MCF 10A (cell line): Measurements from ENCODE around the gene TMEM238L. TPM values are rescaled to one million over a fixed set of nuclear protein-coding genes. Genes with fewer than 3 reads are reported as not detected.
"Not testable (repeated sequence)": the region's sequence is repeated elsewhere in the genome, so short reads cannot be mapped to it uniquely, and the experiment has no call there.

Source experiments
- Bru-seq: library from RNA; stranded (reverse); fragments of 400-500 nt; gene quantifications from one replicate; lab custom pipeline; 2021; lab: Mats Ljungman, UMichigan
- BruChase-seq, 2 experiments: library from RNA; stranded (reverse); fragments of 400-500 nt; gene quantifications; one replicate each; lab custom pipeline; 2021; lab: Mats Ljungman, UMichigan
- BruUV-seq: library from RNA; stranded (reverse); fragments of 400-500 nt; replicated peaks from 2 replicates; lab custom pipeline; 2021; lab: Mats Ljungman, UMichigan
- CTCF ChIA-PET: fragments of 300-600 bp; sonication (Branson Sonifier 250); formaldehyde crosslinking; extraction: SDS; loops from one replicate; lab custom pipeline; 2021; ENCODE audit warnings: antibody characterized with exemption, inconsistent platforms; lab: Yijun Ruan, JAX
- POLR2A ChIA-PET: fragments of 300-600, 350-650 bp; sonication (Branson Sonifier 250); formaldehyde crosslinking; extraction: SDS; loops from one replicate; lab custom pipeline; 2020; ENCODE audit warnings: antibody characterized with exemption, inconsistent platforms; lab: Yijun Ruan, JAX
- DNase-seq: peaks from one replicate; pipeline ENCODE4 v3.0.0-alpha.2; 2018; ENCODE audit not compliant: unreplicated experiment
- H3K27ac Mint-ChIP-seq: one replicate; pipeline ENCODE4 v1.8.0; 2022; ENCODE audit warnings: mild to moderate bottlenecking, low read depth, mixed read lengths; ENCODE audit not compliant: unreplicated experiment
- H3K27me3 Mint-ChIP-seq: one replicate; pipeline ENCODE4 v1.8.0; 2022; ENCODE audit warnings: mixed read lengths; ENCODE audit not compliant: insufficient read depth, unreplicated experiment
- H3K36me3 Mint-ChIP-seq: one replicate; pipeline ENCODE4 v1.8.0; 2022; ENCODE audit warnings: mild to moderate bottlenecking, moderate library complexity, mixed read lengths; ENCODE audit not compliant: insufficient read depth, unreplicated experiment
- H3K4me1 Mint-ChIP-seq: one replicate; pipeline ENCODE4 v1.8.0; 2022; ENCODE audit warnings: mixed read lengths; ENCODE audit not compliant: insufficient read depth, unreplicated experiment
- H3K4me3 Mint-ChIP-seq: one replicate; pipeline ENCODE4 v1.8.0; 2022; ENCODE audit warnings: mild to moderate bottlenecking, moderate library complexity, mixed read lengths; ENCODE audit not compliant: unreplicated experiment
- H3K9me3 Mint-ChIP-seq: one replicate; pipeline ENCODE4 v1.8.0; 2022; ENCODE audit warnings: mixed read lengths; ENCODE audit not compliant: unreplicated experiment
- intact Hi-C: fragments of 100-400 bp; cut with micrococcal nuclease; formaldehyde crosslinking; loops from 2 replicates; pipeline ENCODE4 v1.14.1; 2022
- long read RNA-seq: library from polyadenylated mRNA; stranded (forward); transcript quantifications from one replicate; pipeline ENCODE4 v2.0.0, GENCODE V29; 2022
- total RNA-seq: library from RNA; stranded (reverse); gene quantifications from 2 replicates; pipeline ENCODE4 v1.2.3, GENCODE V29; 2022
- TF ChIP-seq, protein P1 (sequence below): fragments of 200-600 bp; IDR thresholded peaks from one replicate; pipeline ENCODE4 v1.8.0; 2022; ENCODE audit warnings: antibody characterized with exemption, mild to moderate bottlenecking; ENCODE audit not compliant: unreplicated experiment

Gene TMEM238L, protein sequence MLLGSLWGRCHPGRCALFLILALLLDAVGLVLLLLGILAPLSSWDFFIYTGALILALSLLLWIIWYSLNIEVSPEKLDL
- total RNA-seq (not detected in 2 replicates), Bru-seq, nascent RNA (not detected), BruChase-seq, experiment 1, labeled RNA remaining after a 6-hour chase (not detected), BruChase-seq, experiment 2, labeled RNA remaining after a 2-hour chase (not detected)
- long read RNA-seq: 0 reads

DNA sequence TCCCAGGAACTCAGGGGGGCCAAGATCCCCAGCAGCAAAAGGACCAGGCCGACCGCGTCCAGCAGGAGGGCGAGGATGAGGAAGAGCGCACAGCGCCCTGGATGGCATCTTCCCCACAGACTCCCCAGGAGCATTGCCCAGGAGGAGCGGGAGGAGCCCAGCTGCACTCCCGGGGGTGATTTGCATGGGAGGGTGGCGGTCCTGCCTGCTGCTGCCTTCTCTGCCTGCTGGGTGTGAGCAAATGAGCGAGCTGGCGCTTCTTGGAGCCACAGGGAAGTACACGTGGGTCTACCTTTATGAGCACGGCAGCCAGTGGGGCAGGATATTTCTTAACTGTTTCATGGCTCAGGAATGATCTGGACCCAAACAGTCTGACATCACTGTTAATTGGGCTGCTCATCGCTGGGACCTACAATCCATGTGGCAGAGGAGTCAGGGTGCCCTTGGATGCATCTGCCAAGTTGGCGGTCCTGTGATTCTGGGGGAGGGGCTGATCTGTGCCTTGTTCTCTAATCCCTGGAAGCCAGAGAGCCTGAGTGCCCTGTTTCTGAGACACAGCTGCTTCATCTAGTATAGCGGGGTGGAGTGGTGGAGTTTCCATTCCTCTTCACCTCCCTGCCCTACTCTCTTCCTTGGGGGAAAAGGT is at the start of gene TMEM238L:
Gene TMEM238L, minus strand, starts transcription at position 270 of the 646 bp plus-strand sequence. Its CDS starts 136 bp downstream, at position 134.
- no peak within 1 kb of the TSS for H3K4me3 Mint-ChIP-seq
- H3K27ac Mint-ChIP-seq: peak within 1 kb of the TSS; percentile 21
- peaks cover 8% of the 10 kb centered on the region for H3K27me3 Mint-ChIP-seq
- no peaks in the 10 kb centered on the region for H3K4me1 Mint-ChIP-seq
- TF ChIP-seq, protein P1, sequence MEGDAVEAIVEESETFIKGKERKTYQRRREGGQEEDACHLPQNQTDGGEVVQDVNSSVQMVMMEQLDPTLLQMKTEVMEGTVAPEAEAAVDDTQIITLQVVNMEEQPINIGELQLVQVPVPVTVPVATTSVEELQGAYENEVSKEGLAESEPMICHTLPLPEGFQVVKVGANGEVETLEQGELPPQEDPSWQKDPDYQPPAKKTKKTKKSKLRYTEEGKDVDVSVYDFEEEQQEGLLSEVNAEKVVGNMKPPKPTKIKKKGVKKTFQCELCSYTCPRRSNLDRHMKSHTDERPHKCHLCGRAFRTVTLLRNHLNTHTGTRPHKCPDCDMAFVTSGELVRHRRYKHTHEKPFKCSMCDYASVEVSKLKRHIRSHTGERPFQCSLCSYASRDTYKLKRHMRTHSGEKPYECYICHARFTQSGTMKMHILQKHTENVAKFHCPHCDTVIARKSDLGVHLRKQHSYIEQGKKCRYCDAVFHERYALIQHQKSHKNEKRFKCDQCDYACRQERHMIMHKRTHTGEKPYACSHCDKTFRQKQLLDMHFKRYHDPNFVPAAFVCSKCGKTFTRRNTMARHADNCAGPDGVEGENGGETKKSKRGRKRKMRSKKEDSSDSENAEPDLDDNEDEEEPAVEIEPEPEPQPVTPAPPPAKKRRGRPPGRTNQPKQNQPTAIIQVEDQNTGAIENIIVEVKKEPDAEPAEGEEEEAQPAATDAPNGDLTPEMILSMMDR: no peak
- no TSS peak for BruUV-seq
- no peaks in the 10 kb centered on the region for H3K9me3 Mint-ChIP-seq
- H3K36me3 Mint-ChIP-seq: no peaks in the 10 kb centered on the region
- ChIA-PET CTCF (no interaction called here), POLR2A (no interaction called here)
- intact Hi-C loops: no loop called here
- no peak for DNase-seq

DNA sequence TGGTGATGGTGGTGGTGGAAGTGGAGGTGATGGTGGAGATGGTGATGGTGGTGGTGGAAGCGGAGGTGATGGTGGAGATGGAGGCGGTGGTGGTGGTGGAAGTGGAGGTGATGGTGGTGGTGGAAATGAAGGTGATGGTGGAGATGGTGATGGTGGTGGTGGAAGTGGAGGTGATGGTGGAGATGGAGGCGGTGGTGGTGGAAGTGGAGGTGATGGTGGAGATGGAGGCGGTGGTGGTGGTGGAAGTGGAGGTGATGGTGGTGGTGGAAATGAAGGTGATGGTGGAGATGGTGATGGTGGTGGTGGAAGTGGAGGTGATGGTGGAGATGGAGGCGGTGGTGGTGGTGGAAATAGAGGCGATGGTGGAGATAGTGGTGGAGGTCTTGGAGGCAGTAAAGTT is 42.7 kb upstream of the TMEM238L start:
- BruUV-seq, H3K4me3 Mint-ChIP-seq, H3K36me3 Mint-ChIP-seq, POLR2A ChIA-PET, intact Hi-C loops, DNase-seq, H3K27ac Mint-ChIP-seq: not testable (repeated sequence)
- peaks cover 29% of the 10 kb centered on the region for H3K27me3 Mint-ChIP-seq
- H3K9me3 Mint-ChIP-seq: peaks cover 12% of the 10 kb centered on the region
- CTCF ChIA-PET: interaction anchor here (0.9 to 4.9 kb wide), 5 partner anchors 12 to 200 kb away, joined by 3 to 90 read pairs (median 5); no protein-coding TSS in a partner anchor
- H3K4me1 Mint-ChIP-seq: peaks cover 11% of the 10 kb centered on the region

DNA sequence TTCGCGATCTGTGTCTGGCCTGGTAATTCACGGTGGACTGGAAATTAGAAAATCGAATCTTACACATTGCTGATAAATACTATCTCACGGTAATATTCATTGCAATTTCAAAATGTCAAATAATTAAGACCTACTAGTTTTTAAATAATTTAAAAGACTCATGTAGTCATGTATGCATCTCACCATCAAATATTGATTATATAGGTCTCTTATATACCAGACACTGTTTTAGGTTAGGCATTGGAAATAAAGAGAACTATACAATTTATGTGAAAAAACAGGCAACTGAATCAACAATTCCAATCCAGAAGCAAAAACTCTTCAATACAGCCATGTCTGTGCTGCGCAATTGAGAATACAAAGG is 41.5 kb upstream of the TMEM238L start:
- ChIA-PET POLR2A (interaction anchor here (0.6 kb wide), 1 partner anchor 299 kb away, joined by 3 read pairs; no protein-coding TSS in a partner anchor), CTCF (interaction anchor here (0.5 to 4.9 kb wide), 21 partner anchors 11 to 1919 kb away, joined by 3 to 90 read pairs (median 3); no protein-coding TSS in a partner anchor)
- Mint-ChIP-seq H3K27me3 (peaks cover 17% of the 10 kb centered on the region), H3K4me3 (peak overlapping the region; percentile 52), H3K27ac (no peak overlapping the region), H3K36me3 (no peaks in the 10 kb centered on the region), H3K9me3 (peaks cover 12% of the 10 kb centered on the region), H3K4me1 (peaks cover 11% of the 10 kb centered on the region)
- intact Hi-C loops: loop anchor here (1.0 to 2.0 kb wide), 3 partner anchors 73 to 108 kb away; no protein-coding TSS in a partner anchor
- DNase-seq: no peak
- TF ChIP-seq, protein P1: no peak
- no TSS peak for BruUV-seq

DNA sequence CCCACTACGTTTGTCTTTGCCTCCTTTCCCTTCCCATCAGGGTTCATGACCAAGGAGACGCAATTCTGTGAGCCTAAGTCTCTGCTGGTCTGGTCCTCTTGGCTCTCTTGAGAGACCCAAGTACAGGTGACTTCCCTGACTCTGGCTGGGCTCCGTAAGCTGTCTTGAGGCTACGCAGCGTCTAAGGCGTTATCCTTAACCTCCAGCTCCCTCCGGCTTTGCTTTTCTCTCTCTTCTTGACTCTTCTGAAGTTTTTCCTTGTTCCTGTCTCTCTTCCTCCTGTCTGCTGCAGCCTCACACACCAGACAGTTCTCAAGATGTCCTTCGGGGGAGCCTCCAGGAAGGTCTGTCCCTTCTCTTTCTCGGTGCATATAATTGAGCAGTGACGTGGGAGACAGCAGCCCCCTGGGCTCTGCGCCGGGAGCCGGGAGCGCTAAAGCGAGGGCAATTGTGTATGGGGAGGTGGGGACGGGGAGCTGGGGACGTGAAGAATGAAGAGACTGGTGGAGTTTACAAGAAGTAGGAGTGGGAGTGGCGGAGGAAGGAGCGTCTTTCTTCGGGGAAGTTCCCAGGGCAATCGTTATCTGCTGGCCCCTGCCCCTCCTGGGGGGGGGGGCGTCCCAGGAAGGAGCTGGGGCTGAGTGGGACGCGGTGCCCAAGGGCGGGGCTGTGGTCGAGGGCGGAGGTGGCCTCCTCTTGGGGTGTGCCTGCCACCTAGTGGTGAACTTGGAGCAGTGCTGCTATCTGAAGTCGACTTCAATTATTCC is 40.9 kb upstream of the TMEM238L start:
- peak; percentile 45 for DNase-seq
- Mint-ChIP-seq H3K4me1 (peaks cover 11% of the 10 kb centered on the region), H3K9me3 (peaks cover 12% of the 10 kb centered on the region), H3K27ac (no peak overlapping the region), H3K36me3 (no peaks in the 10 kb centered on the region), H3K27me3 (peaks cover 11% of the 10 kb centered on the region), H3K4me3 (peak overlapping the region; percentile 52)
- CTCF ChIA-PET: interaction anchor here (0.5 to 4.9 kb wide), 35 partner anchors 10 to 1919 kb away, joined by 3 to 90 read pairs (median 3); no protein-coding TSS in a partner anchor
- intact Hi-C loops: loop anchor here (1.0 to 2.0 kb wide), 3 partner anchors 72 to 108 kb away; no protein-coding TSS in a partner anchor
- POLR2A ChIA-PET: interaction anchor here (0.6 kb wide), 2 partner anchors 168 to 300 kb away, joined by 3 to 4 read pairs; no protein-coding TSS in a partner anchor
- BruUV-seq: no TSS peak
- TF ChIP-seq, protein P1: peak; percentile 90
